GM19468 (cell line): ENCODE measurements around the gene SAE1.
A peak's percentile ranks its signal among the peaks of the same experiment; 100 is the strongest.
"Not testable (repeated sequence)": the region's sequence is repeated elsewhere in the genome, so short reads cannot be mapped to it uniquely, and the experiment has no call there.

Source experiments
- ATAC-seq: cut with Tn5 transposase; IDR thresholded peaks from one replicate; pipeline ENCODE4 v1.9.1; 2021; ENCODE audit warnings: mild to moderate bottlenecking, moderate library complexity, moderate number of reproducible peaks; ENCODE audit not compliant: unreplicated experiment; ENCODE audit errors: extremely low read depth

SAE1 gene

GRCh38 chr19:47231215-47232054 is 100.8 kb downstream of the SAE1 start:
- ATAC-seq = peak; percentile 17

GRCh38 chr19:47232422-47233211 is 102.0 kb downstream of the SAE1 start:
- ATAC-seq = no peak

GRCh38 chr19:47236072-47236675 is 105.5 kb downstream of the SAE1 start:
- no peak for ATAC-seq

GRCh38 chr19:47239152-47239551 is 108.5 kb downstream of the SAE1 start:
- ATAC-seq = no peak

GRCh38 chr19:47239610-47240296 is 109.1 kb downstream of the SAE1 start:
- ATAC-seq = no peak

GRCh38 chr19:47240556-47240955 is 109.9 kb downstream of the SAE1 start:
- ATAC-seq = no peak

GRCh38 chr19:47240996-47241918 is 110.6 kb downstream of the SAE1 start:
- ATAC-seq = no peak

GRCh38 chr19:47241919-47242577 is 111.4 kb downstream of the SAE1 start:
- ATAC-seq = no peak

- no peak for ATAC-seq
Measured at GRCh38 chr19:47243364-47243775, 112.7 kb downstream of the SAE1 start.

GRCh38 chr19:47243776-47244547 is 113.3 kb downstream of the SAE1 start:
- ATAC-seq = peak; percentile 65

- no peak for ATAC-seq
Measured at GRCh38 chr19:47247308-47247990, 116.8 kb downstream of the SAE1 start.

- ATAC-seq = not testable (repeated sequence)
Measured at GRCh38 chr19:47253016-47253415, 122.4 kb downstream of the SAE1 start.

- no peak for ATAC-seq
Measured at GRCh38 chr19:47253467-47253881, 122.8 kb downstream of the SAE1 start.

GRCh38 chr19:47253970-47254369 is 123.3 kb downstream of the SAE1 start:
- ATAC-seq = no peak

- peak; percentile 53 for ATAC-seq
Measured at GRCh38 chr19:47255879-47256692, 125.5 kb downstream of the SAE1 start, which contains the start of gene CCDC9. Gene CCDC9 (plus strand): TSS chr19:47256525. CDS start chr19:47258401, 1,876 bp downstream.

GRCh38 chr19:47256693-47257410 is 126.2 kb downstream of the SAE1 start:
- ATAC-seq = peak; percentile 41
